Measurements from ENCODE around the gene HSD17B12.
A peak's percentile ranks its signal among the peaks of the same experiment; 100 is the strongest.

HSD17B12 gene

GRCh38 chr11:43785318-43785717 is 104.8 kb downstream of the HSD17B12 start:
- H3K27ac ChIP-seq, result no peak overlapping the region
- TF ChIP-seq CTCF (conservative IDR thresholded peaks at IDR 0.05), result no peak

- TF ChIP-seq CTCF (conservative IDR thresholded peaks at IDR 0.05), result no peak
- H3K27ac ChIP-seq, result no peak overlapping the region
Observed at GRCh38 chr11:43786016-43786415, 105.5 kb downstream of the HSD17B12 start.

- peak overlapping the region; percentile 67 for H3K27ac ChIP-seq
- no peak for TF ChIP-seq CTCF (conservative IDR thresholded peaks at IDR 0.05)
Observed at GRCh38 chr11:43787824-43788223, 107.3 kb downstream of the HSD17B12 start.

- TF ChIP-seq CTCF (conservative IDR thresholded peaks at IDR 0.05), result no peak
- H3K27ac ChIP-seq, result peak overlapping the region; percentile 67
Observed at GRCh38 chr11:43788421-43788820, 107.9 kb downstream of the HSD17B12 start.

GRCh38 chr11:43789700-43790443 is 109.3 kb downstream of the HSD17B12 start:
- no peak for TF ChIP-seq CTCF (conservative IDR thresholded peaks at IDR 0.05)
- H3K27ac ChIP-seq, result no peak overlapping the region

- TF ChIP-seq CTCF (conservative IDR thresholded peaks at IDR 0.05), result no peak
- no peak overlapping the region for H3K27ac ChIP-seq
Observed at GRCh38 chr11:43790444-43790794, 109.9 kb downstream of the HSD17B12 start.

GRCh38 chr11:43797337-43797736 is 116.8 kb downstream of the HSD17B12 start:
- TF ChIP-seq CTCF (conservative IDR thresholded peaks at IDR 0.05), result no peak
- H3K27ac ChIP-seq, result peak overlapping the region; percentile 44
